ENCODE measurements around the gene SSH2. TPM values are rescaled to one million over a fixed set of nuclear protein-coding genes. Genes with fewer than 3 reads are reported as not detected.

Gene SSH2
- total and polyA plus RNA-seq, 2 of the 13 experiments (the other 11 are each of a cell fraction or from before 2014, with no cell fraction given): 6.0 to 6.4 TPM

- TF ChIP-seq CERS6 (CRISPR knock-in tag; IDR thresholded peaks at IDR 0.05) (no peak), ZNF766 (CRISPR knock-in tag; IDR thresholded peaks at IDR 0.05; ENCODE audit: borderline replicate concordance) (no peak), ZEB1 (IDR thresholded peaks at IDR 0.05; ENCODE audit: insufficient replicate concordance, low read depth) (no peak), SUZ12 (IDR thresholded peaks at IDR 0.05; ENCODE audit: low read depth, low read length) (no peak), KDM1A (CRISPR knock-in tag; IDR thresholded peaks at IDR 0.05) (peak; percentile 82; the same call in 1 of the 2 replicates), THAP8 (CRISPR knock-in tag; IDR thresholded peaks at IDR 0.05; ENCODE audit: borderline replicate concordance) (0 out of 2 replicates have a peak, but pooled peaks have one; percentile 70), ZNF547 (CRISPR knock-in tag; IDR thresholded peaks at IDR 0.05) (peak; percentile 60; the same call in 1 of the 2 replicates), ZNF275 (CRISPR knock-in tag; IDR thresholded peaks at IDR 0.05; ENCODE audit: borderline replicate concordance) (0 out of 2 replicates have a peak, but pooled peaks have one; percentile 8), NFIC (IDR thresholded peaks at IDR 0.05; ENCODE audit: low read length) (no peak), ZNF614 (CRISPR knock-in tag; IDR thresholded peaks at IDR 0.05; ENCODE audit: borderline replicate concordance) (no peak), NFIB (CRISPR knock-in tag; IDR thresholded peaks at IDR 0.05; ENCODE audit: borderline replicate concordance) (no peak), CBFB (CRISPR knock-in tag; IDR thresholded peaks at IDR 0.05) (0 out of 2 replicates have a peak, but pooled peaks have one; percentile 46), ZNF44 (CRISPR knock-in tag; IDR thresholded peaks at IDR 0.05) (no peak), ZSCAN20 (CRISPR knock-in tag; IDR thresholded peaks at IDR 0.05; ENCODE audit: borderline replicate concordance) (peak; percentile 87; the same call in 1 of the 2 replicates), ZSCAN25 (CRISPR knock-in tag; IDR thresholded peaks at IDR 0.05) (peak; percentile 64; the same call in 1 of the 2 replicates), THAP9 (CRISPR knock-in tag; IDR thresholded peaks at IDR 0.05; ENCODE audit: borderline replicate concordance) (no peak), TEAD3 (CRISPR knock-in tag; optimal IDR thresholded peaks at IDR 0.05; ENCODE audit: borderline replicate concordance) (no peak), ZNF570 (CRISPR knock-in tag; IDR thresholded peaks at IDR 0.05; ENCODE audit: borderline replicate concordance) (no peak), WIZ (CRISPR knock-in tag; IDR thresholded peaks at IDR 0.05) (no peak), DRAP1 (CRISPR knock-in tag; IDR thresholded peaks at IDR 0.05) (no peak), NR1H2 (CRISPR knock-in tag; IDR thresholded peaks at IDR 0.05; ENCODE audit: borderline replicate concordance, low read depth) (no peak), MED1 (CRISPR knock-in tag; IDR thresholded peaks at IDR 0.05) (0 out of 2 replicates have a peak, but pooled peaks have one; percentile 26), SPEN (CRISPR knock-in tag; IDR thresholded peaks at IDR 0.05; ENCODE audit: low read depth) (no peak; the same call in 1 of the 2 replicates), HOXD1 (CRISPR knock-in tag; IDR thresholded peaks at IDR 0.05) (no peak)
Observed at GRCh38 chr17:29617481-29618271, 312.4 kb downstream of the SSH2 start (continued).

Data from HepG2 (cell line).